Ovary (tissue), 9 donors: Measurements from ENCODE around the gene ZNF423. TPM values are rescaled to one million over a fixed set of nuclear protein-coding genes. Genes with fewer than 3 reads are reported as not detected.

ENCODE experiments used
- DNase-seq, 5 donors: peaks; one replicate each; pipeline ENCODE4 v3.0.0-alpha.2; 2019 to 2020
- H3K27ac ChIP-seq, 2 donors: fragments of 200-600 bp; one replicate each; pipeline versions ENCODE4 v1.5.1 to v1.8.0; 2019 to 2022
- H3K27me3 ChIP-seq: fragments of 200-600 bp; one replicate; pipeline ENCODE4 v1.8.0; 2022
- H3K36me3 ChIP-seq: fragments of 200-600 bp; sonication (generic); one replicate; pipeline ENCODE4 v1.5.1; 2019
- H3K4me1 ChIP-seq: one replicate; pipeline ENCODE4 v1.8.1; 2013; ENCODE audit warnings: mild to moderate bottlenecking, moderate library complexity; ENCODE audit not compliant: insufficient read depth
- H3K4me3 ChIP-seq: fragments of 200-600 bp; sonication (generic); one replicate; pipeline ENCODE4 v1.5.1; 2017
- H3K9me3 ChIP-seq, 2 donors: fragments of 200-600 bp in 1 of 2; sonication (generic) in 1 of 2; one replicate each; pipeline versions ENCODE4 v1.5.1 to v1.8.1; 2013 to 2019; ENCODE audit warnings: mild to moderate bottlenecking in 1 of 2, moderate library complexity in 1 of 2
- EP300 ChIP-seq: sonication (generic); formaldehyde crosslinking; IDR thresholded peaks from one replicate; pipeline ENCODE4 v1.6.1; 2017; ENCODE audit warnings: antibody characterized with exemption
- POLR2A ChIP-seq: fragments of 450-650 bp; IDR thresholded peaks from one replicate; pipeline ENCODE4 v1.6.1; 2017; ENCODE audit warnings: antibody characterized with exemption, mild to moderate bottlenecking, moderate library complexity
- WGBS, 3 donors: extraction: QIAGEN DNeasy Blood & Tissue Kit in 1 of 3; methylation state at CpG; one replicate each; pipeline versions ENCODE4 v1.1.5 to v1.1.7; 2013 to 2017; 5-methylcytosine and 5-hydroxymethylcytosine counted together
- intact Hi-C, 4 donors: fragments of 100-400 bp; cut with DNase I; formaldehyde crosslinking; loops; one replicate each; pipeline versions ENCODE4 v1.11.0 to v1.15.1; 2022 to 2023
- polyA plus RNA-seq, 2 donors: library from polyadenylated mRNA; stranded (reverse); fragments of 200-250 nt in 1 of 2; fragments of 350-450 nt in 1 of 2; fragmentation: Illumina TruSeq in 1 of 2; extraction: RNeasy Lipid Tissue Mini Kit (QIAGEN cat#74804) in 1 of 2; gene quantifications; one replicate each; pipeline ENCODE4 v1.2.3, GENCODE V29; 2013 to 2014
- total RNA-seq, 7 donors: library from RNA; depleted of rRNA in 2 of 7; stranded (reverse); fragments of >200 nt in 2 of 7; fragmentation: NEBNext Ultra II Directional in 3 of 7; extraction: Animal tissue kit (Norgen Biotek cat#: 25700) in 3 of 7; gene quantifications; one replicate each; pipeline versions ENCODE4 v1.1.0 to v1.2.4, GENCODE V29; 2016 to 2023
- TF ChIP-seq, protein P1 (sequence below), 3 donors: fragments of 450-650 bp in 2 of 3; fragments of 200-600 bp in 1 of 3; IDR thresholded peaks; one replicate each; pipeline versions ENCODE4 v1.5.1 to v1.8.0; 2016 to 2022; ENCODE audit warnings: antibody characterized with exemption in 3 of 3, mild to moderate bottlenecking in 1 of 3
- donor health status: DM: no; HTN: no; CAD: no; lungs with moderate emphysema.
- donor health status: DM: no; HTN: no; CAD: no.
- donor health status: Bipolar disorder and iron deficiency.
- donor health status: DM: yes; HTN: yes; CAD: no.
- donor health status: DM: no; HTN: no; CAD: no.
- donor health status: DM: yes; HTN: yes; CAD: no.

Gene ZNF423
- total and polyA plus RNA-seq, 9 donors: 3.3 to 40.3 (median 12.4) TPM

DNA sequence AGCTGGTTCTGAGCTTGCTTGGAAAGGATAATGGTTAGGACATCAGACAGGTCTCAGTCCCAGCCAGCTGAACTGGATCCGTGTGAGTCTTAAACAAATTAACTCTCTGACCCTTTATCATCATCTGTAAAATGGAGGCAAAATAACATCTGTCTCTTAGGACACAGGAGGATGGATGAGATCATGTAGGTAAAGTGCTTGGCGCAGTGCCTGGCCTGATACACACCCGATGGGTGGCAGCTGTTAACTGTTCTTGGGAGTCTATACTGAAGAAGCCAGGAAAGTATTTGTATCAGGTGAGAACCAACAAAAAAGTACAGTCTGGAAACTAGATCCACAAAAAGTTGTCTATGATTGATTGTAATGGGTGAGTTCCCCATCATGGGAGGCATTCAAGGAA, 293.7 kb downstream of the ZNF423 start:
- H3K9me3 ChIP-seq: no peaks in the 10 kb centered on the region
- H3K4me1 ChIP-seq: peaks cover 16% of the 10 kb centered on the region
- TF ChIP-seq, protein P1, sequence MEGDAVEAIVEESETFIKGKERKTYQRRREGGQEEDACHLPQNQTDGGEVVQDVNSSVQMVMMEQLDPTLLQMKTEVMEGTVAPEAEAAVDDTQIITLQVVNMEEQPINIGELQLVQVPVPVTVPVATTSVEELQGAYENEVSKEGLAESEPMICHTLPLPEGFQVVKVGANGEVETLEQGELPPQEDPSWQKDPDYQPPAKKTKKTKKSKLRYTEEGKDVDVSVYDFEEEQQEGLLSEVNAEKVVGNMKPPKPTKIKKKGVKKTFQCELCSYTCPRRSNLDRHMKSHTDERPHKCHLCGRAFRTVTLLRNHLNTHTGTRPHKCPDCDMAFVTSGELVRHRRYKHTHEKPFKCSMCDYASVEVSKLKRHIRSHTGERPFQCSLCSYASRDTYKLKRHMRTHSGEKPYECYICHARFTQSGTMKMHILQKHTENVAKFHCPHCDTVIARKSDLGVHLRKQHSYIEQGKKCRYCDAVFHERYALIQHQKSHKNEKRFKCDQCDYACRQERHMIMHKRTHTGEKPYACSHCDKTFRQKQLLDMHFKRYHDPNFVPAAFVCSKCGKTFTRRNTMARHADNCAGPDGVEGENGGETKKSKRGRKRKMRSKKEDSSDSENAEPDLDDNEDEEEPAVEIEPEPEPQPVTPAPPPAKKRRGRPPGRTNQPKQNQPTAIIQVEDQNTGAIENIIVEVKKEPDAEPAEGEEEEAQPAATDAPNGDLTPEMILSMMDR (IDR thresholded peaks at IDR 0.05): no peak
- H3K4me3 ChIP-seq: no peak overlapping the region
- H3K27me3 ChIP-seq: no peaks in the 10 kb centered on the region
- intact Hi-C loops: no loop called here
- H3K36me3 ChIP-seq: no peaks in the 10 kb centered on the region
- no peak overlapping the region for H3K27ac ChIP-seq
- no peak for DNase-seq
- WGBS, 3 donors: 77 to 80% (median 80%) methylated on average over 3 of the region's 3 CpGs

DNA sequence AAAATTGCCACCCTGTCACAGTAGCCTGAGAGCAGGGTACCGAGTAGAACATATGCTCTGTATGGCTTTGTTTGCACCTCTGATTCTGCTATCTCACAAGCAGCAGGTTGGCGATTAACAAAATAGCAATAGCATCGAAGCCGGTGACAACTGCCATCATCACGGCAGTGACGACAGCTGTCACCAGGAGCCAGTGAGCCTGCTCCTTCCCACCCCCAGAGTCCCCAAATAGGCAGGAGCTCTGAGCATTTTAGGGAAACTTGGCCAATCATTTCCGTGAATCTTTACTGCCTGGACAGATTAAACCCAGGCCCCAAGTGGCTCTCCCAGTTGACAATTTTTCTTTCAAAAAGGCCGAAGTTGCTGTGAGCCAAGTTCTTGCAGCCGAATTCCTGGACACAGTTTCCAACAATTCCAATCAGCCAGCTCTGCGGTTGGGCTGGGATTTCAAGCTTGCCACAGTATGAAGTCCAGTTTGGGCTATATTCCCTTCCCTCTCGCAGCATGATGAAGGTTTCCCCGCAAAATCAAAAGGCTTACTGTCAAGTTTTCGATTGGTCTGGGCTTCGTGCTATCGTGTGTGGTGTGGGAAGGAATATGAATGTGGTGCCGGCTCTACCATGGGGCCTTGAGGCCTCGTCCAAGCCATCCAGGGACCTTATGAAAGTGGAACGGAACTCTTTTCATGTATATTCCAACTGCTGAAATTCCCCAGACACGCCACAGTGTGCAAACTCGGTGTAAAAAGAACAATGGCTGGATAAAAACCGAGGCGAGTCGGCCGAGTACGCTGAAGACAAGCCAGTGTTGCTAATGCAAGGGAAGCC, 295.7 kb downstream of the ZNF423 start:
- Histone ChIP-seq H3K4me1 (peaks cover 10% of the 10 kb centered on the region), H3K4me3 (no peak overlapping the region), H3K36me3 (no peaks in the 10 kb centered on the region), H3K27ac (no peak overlapping the region), H3K9me3 (no peaks in the 10 kb centered on the region), H3K27me3 (no peaks in the 10 kb centered on the region)
- no peak for DNase-seq
- intact Hi-C loops: no loop called here
- TF ChIP-seq, protein P1 (IDR thresholded peaks at IDR 0.05): no peak
- TF ChIP-seq POLR2A (no peak), EP300 (no peak)
- 88 to 93% (median 93%) methylated on average over 25 of the region's 25 CpGs for WGBS, 3 donors

DNA sequence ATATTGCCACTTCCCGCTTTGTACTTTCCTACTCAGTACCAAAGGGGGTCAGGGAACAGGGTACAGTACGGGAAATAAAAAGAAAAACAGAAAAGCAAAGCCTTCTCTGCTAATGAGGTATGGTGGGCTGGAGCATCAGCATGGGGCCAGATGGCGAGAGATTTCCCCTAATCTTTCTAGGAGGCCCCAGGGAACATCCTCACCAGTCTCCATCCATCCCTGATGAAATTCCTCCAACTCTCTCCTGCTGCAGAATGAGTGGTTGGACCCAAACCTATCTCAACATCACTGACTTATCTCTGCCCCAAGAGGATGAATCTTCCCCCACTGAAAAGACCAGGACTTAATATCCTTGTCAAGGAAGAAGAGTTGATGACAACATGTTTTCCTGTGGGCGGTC, 296.7 kb downstream of the ZNF423 start:
- Histone ChIP-seq H3K27ac (no peak overlapping the region), H3K27me3 (no peaks in the 10 kb centered on the region), H3K4me3 (no peak overlapping the region), H3K4me1 (peaks cover under 1% of the 10 kb centered on the region), H3K9me3 (no peaks in the 10 kb centered on the region), H3K36me3 (no peaks in the 10 kb centered on the region)
- TF ChIP-seq, protein P1 (IDR thresholded peaks at IDR 0.05): no peak
- no peak for TF ChIP-seq POLR2A
- 68 to 97% (median 93%) methylated on average over 4 of the region's 4 CpGs for WGBS, 3 donors
- intact Hi-C loops: loop anchor here in 1 of 4 donors (5.0 kb wide), 1 partner anchor 67 kb away; no protein-coding TSS in a partner anchor
- DNase-seq: no peak

DNA sequence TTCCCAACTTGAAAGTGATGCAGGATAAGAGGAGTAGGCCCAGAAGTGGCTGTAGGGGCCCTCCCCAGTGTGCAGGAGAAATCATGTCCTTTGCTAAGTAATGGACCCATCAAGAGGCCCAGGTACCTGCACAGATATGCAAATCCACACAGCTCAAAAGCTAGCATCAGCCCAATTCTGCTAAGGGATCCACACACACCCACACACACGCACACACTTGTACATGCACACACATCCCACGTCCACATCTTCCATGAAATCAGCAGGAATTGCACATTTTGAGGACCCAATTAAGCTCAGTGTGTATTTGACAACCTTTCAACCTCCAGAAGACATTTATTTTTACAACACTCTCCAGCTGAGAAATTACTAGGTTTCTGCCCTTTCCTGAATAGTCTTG, 297.5 kb downstream of the ZNF423 start:
- TF ChIP-seq, protein P1 (IDR thresholded peaks at IDR 0.05): no peak
- TF ChIP-seq EP300 (no peak), POLR2A (no peak)
- Histone ChIP-seq H3K27ac (no peak overlapping the region), H3K4me3 (no peak overlapping the region), H3K9me3 (no peaks in the 10 kb centered on the region), H3K4me1 (no peaks in the 10 kb centered on the region), H3K27me3 (no peaks in the 10 kb centered on the region), H3K36me3 (no peaks in the 10 kb centered on the region)
- 90 to 97% (median 96%) methylated on average over 2 of the region's 2 CpGs for WGBS, 3 donors
- intact Hi-C loops: loop anchor here in 1 of 4 donors (5.0 kb wide), 1 partner anchor 66 kb away; no protein-coding TSS in a partner anchor
- DNase-seq: no peak
